Stimulated activated CD8-positive, alpha-beta memory T cell treated with anti-CD3 and anti-CD28 coated beads, Interleukin-4, amount 100 ng/mL, for 24 hours (primary cell): ENCODE results near the gene CPNE1.
A peak's percentile ranks its signal among the peaks of the same experiment; 100 is the strongest.

Source experiments
- DNase-seq: peaks from one replicate; pipeline ENCODE4 v3.0.0-alpha.2; 2020; ENCODE audit warnings: low read depth

Gene CPNE1

DNA sequence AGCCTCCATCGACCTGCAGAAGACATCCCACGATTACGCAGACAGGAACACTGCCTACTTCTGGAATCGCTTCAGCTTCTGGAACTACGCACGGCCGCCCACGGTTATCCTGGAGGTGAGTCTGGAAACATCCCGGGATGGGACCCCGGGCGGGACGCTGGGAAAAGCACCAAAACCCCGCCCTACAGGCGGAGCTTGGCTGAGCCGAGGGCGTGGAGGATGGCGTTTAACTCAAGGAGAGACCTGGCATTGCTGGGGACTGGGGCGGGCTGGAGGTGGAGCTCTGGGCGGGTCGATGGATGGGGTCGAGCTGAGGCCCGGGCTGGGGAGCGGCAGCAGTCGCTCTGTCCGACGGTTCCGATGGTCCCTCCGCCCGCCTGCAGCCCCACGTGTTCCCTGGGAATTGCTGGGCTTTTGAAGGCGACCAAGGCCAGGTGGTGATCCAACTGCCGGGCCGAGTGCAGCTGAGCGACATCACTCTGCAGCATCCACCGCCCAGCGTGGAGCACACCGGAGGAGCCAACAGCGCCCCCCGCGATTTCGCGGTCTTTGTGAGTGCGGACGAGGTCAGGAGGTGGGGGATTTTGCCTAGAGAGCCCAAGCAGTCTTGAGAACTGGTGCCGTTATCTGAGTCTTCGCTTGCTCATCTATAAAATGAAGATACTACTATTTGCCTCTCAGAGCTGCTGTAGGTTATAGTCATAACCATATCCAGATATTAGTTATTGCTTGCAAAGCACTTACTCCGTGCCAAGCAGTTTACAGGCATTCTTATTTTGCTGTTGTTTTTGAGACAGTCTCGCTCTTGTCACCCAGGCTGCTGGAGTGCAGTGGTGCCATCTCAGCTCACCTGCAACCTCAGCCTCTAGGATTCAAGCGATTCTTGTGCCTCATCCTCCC, 45.3 kb downstream of the CPNE1 start:
- DNase-seq: peak; percentile 67

DNA sequence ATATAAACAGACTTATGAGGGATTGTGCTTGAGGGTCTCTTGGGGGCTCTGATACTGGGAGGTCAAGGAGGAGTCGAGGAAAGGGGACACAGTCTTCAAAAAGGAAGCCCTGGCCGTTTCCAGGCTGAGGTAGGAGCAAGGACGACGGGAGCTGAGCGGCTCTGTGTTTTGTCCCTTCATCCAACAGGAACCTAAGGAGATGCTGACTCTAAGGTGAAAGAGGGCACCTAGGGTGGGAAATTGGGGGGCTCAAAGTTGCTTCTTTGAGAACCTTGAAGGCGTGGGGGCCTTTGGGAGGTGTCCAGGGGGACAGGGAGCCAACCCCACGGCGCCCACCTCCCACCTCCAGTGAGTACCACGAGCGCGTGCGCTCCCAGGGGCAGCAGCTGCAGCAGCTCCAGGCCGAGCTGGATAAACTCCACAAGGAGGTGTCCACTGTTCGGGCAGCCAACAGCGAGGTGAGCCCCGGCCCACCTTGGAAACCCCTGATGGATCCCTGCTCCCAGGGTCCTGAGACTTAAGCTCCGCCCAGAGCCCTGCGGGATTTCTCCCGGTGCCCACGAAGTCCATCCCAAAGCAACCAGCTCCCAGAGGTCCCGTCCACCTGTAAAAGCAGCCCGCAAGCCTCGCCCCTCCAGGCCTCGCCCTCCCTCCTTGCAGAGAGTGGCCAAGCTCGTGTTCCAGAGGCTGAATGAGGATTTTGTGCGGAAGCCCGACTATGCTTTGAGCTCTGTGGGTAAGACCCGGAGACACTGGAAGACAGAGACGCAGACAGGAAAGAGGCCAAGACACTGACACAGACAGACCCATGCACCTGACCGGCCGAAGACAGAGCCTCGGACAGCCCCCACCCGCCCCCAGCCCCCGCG, 46.2 kb downstream of the CPNE1 start:
- DNase-seq: no peak

DNA sequence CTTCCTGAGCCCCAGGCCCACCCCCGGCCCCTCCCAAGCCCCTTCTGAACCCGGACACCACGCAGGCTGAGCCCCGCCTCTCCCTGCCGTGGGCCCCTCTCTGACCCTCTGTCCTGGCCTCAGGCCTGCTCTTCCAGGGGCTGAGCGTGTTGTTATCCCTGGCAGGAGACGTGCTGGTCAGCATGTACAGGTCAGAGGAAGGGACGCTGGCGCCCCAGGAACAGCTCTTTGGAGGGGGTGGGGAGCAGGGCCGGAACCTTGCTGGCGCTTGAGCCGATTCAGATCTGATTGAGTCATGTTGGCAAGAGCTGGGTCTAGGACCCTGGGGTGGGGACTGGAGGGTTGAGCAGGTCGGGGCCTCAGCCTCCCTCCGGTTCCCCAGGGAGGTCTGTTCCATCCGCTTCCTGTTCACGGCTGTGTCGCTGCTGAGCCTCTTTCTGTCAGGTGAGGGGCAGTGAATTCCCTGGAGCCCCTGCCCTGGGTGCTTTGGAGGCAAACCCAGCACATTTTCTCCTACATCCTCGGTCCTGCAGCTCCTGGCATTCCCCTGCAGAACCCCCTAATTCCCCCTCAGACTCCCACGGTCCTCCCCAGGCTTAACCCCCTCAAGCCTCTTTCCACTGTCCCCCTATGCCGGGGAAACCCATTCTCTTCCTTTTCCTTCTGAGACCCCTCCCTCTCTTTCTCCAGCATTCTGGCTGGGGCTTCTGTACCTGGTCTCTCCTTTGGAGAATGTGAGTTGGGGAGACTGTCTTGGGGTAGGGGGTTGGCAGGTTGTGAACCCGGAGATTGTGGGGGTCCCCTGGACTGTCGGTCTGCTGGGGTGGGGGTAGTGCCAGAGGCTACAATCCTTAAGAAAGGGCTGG, 47.1 kb downstream of the CPNE1 start:
- no peak for DNase-seq

DNA sequence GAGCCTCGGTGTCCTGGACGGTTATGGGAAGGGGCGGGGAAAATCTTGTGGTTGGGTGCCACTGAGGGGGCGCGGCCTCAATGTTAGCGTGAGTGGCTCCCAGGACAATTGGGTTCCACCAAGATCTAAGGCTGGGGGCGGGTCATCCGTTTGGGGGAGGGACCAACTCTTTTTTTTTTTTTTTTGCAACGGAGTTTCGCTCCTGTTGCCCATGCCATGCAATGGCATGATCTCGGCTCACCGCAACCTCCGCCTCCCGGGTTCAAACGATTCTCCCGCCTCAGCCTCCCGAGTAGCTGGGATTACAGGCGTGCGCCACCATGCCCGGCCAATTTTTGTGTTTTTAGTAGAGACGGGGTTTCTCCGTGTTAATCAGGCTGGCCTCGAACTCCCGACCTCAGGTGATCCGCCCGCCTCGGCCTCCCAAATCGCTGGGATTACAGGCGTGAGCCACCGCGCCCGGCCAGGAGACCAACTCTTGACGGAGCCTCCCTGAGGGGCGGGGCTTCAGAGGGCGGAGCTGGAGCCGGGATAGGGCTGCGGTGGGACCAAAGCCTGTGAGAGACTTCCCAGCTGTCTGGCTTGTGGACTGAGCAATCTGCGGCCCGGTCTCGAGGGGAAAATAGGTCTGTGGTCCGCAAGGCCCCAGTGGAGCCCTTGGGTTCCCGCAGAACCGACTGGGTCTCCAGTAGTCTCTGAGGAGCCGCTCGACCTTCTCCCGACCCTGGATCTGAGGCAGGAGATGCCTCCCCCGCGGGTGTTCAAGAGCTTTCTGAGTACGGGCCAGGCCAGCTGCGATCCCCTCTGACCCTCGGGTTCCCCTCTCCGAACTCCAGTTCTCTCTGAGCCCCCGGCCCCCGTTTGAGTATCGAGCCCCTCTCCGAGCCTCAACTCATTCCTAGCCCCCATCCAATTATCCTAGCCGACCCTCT, 48.0 kb downstream of the CPNE1 start:
- DNase-seq: no peak

DNA sequence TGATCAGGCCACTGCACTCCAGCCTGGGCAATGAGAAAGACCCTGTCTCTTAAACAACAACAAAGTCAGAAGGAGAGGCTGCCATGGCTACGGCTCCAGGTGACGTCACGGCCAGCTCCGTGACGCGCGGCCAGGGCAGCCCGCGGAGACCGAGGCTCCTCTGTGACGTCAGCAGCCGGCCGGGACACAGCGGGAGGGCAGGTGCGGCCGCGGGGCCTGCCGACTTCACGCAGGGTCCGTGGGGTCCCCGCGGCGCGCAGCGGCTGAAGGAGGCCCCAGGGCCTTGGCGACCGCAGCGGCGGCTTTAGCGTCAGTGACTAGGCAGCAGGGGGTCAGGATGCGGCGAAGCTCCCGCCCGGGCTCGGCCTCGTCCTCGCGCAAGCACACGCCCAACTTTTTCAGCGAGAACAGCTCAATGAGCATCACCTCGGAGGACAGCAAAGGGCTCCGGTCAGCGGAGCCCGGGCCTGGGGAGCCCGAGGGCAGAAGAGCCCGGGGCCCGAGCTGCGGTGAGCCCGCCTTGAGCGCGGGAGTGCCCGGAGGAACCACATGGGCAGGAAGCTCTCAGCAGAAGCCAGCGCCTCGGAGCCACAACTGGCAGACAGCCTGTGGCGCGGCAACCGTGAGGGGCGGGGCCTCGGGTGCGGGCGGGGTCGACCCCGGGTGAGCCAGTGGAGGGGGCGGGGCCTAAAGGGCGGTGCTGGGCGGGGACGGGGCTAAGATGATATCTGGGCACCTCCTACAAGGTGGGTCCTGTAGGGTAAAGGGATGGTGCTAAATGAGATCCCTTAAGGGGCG, 48.8 kb downstream of the CPNE1 start, which contains the start of gene SPAG4:
SPAG4 (plus strand) TSS at position 163 of the 798 bp plus-strand sequence; CDS start at position 338, 175 bp downstream.
- peak; percentile 100 for DNase-seq

DNA sequence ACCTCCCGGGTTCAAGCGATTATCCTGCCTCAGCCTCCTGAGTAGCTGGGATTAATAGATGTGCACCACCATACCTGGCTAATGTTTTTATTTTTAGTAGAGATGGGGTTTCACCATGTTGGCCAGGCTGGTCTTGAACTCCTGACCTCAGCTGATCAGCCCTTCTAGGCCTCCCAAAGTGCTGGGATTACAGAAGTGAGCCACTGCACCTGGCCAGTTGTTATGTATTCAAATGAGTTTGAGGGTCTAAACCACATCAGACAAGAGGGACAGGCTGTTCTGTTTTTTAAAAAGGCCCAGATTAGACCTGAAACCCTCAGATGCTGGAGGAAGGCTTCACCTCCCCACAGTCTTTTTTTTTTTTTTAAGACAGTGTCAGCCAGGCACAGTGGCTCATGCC, 53.2 kb downstream of the CPNE1 start:
- DNase-seq: no peak

DNA sequence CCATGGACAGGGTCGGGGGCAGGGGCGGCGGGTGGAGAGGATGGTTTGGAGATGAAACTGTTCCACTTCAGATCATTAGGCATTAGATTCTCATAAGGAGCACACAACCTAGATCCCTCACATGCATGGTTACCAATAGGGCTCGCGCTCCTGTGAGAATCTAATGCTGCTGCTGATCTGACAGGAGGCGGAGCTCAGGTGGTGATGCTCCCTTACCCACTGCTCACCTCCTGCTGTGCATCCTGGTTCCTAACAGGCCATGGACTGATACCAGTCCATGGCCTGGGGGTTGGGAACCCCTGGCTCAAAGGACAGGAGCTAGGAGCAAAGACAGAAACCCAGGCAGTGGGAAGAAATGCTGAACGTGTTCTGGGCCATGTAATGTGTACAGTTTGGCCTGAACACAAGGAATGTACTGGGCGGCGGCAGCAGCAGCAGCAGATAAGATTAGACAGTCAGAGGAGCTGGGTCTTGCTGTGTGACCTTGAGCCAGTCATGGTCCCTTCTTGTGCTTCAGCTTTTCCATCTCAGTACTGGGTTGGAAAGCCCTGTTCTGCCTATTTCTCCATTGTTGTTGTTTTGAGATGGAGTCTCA, 53.8 kb downstream of the CPNE1 start:
- DNase-seq: no peak

DNA sequence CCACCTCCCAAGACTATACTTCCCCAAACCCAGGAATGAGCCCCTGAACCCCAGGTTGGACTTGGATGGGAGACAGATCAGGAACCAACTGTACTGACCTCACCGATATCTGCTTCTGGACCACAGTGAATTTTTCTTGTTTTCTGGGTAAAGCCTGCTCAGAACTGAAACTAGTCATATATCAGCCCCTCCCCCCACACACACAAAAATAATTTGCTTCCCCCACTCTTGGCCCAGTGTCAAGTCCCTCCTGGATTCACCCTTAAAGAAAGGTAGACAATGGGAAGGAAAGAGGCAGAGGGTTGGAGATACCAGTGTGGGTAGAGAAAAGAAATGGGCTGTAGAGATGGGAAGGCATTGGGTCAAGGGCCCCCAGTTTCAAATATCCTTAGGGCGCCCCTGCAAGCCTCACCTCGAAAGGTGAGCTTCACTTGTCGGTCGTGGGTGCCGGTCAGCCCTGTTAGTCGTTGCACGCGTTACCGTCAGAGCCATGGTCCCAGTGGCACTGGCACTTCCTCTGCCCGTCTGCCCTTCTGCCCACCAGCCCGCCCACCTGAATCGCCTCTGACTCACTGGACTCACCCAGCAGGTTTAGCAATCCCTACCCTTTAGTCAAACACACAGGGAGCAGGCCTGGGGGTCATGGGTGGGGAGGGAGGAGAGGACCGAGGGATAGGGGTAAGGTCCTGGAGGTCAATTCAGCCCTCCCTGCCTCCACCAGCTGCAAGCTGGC, 57.5 kb downstream of the CPNE1 start:
- no peak for DNase-seq

DNA sequence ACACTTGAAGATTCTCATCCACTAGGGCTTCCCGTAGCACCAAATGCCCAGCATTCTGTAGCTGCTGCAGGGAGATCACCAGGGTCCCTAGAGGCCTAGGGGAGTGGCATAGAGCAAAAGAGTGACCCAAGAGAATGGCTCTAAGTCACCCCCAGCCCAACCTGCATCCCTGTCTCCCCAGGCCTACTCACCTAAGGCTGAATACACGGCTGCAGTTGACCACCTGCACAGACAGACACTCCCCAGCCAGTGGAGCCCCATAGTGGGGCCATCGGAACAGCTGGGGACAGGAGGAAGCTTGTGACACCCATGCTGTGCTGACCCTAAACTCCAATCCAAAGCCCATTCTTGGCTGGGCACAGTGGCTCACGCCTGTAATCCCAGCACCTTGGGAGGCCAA, 58.6 kb downstream of the CPNE1 start:
- no peak for DNase-seq

DNA sequence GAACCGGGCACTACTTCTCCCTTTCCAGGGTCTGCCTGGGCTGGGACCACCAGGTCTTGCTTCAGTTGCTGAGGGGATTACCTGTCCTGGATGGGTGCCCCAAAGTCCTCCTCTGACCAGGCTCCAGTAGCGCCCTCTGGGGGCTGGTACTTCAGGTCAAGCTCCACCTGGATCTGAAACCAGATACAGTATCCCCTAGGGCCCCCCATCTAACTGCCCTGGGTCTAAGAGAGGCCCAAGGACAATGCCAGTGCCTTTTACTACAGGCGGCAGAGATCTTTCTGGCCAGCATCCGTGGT, 60.3 kb downstream of the CPNE1 start:
- DNase-seq: no peak

DNA sequence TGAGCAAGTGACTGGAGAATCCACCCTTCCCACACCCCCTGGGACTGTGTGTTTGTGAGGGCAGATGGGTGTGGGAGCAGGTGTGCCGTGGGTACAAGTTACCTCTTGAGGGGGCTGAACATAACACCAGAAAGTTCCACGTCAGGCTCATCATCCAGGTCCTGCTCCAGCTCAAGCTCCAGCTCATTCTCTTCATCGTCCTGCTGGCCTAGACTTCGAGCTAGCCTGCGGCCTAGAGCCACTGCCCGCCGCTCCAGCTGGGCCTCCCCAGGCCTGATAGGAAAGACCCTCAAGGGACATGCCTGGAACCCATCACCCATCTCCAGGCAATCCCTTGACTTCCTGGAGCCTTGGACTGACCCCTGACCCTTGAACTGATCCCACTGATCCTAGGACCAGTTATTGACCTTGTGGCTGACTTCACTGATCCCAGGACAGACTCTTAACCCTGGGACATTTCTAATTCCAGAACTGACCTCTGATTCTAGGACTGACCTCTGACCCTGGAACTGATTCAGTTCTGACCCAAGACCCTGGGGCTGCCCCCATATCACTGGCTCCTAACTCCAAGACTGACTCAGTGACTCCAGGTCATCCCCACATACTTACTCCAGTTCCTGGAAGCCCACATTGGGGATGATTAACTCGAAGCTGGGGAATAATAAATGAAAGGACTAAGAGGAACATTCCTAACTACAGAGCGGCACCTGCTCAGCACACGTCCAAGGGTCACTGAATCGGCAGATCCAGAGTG, 60.8 kb downstream of the CPNE1 start:
- DNase-seq: no peak

DNA sequence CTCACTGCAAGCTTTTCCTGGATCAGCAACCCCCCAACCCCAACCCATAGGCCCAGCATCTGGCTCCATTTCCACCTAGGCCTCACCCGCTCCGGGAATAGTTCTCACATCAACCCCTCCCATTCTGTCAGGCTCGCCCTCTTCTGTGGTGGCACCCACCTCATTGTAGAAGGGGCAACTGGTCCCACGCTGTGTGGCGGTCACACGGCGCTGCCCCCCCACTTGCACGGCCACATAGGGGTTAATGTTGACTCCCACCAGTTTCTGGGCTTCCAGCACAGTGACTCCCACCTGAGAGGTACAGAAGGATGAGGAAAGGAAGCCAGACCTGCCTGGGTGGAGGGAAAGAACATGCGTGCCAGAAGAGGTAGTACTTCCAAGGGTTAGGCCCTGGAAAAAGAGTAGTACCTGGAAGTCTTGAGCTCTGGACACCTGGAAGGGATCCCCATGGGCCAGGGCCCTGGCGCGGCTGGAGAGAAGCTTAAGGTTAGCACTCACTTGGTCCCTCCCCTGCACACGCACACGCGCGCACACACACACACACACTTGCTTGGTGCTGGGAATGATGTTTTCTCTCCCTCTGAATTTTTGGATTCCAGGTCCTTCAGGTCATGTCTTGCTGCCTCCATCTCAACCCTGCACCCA, 61.7 kb downstream of the CPNE1 start:
- no peak for DNase-seq

DNA sequence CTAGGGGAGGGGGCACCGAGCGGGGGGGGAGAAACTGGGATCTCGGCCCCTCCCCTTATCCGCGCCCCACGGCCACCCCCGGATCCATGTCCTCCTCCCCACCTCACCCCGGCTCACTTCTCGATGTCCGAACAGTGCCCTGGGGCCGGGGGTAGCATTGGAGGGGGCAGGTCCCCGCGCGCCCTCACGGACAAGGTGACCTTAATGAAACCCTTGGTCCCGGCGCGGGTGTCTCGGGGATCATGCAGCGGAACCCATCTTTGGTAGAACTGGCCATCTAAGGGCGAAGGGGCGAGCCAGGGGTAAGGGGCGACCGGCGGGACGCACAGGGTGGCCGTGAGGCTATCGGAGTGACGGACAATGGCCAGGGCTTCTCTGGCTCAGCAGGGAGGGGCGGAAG, 62.7 kb downstream of the CPNE1 start:
- no peak for DNase-seq

DNA sequence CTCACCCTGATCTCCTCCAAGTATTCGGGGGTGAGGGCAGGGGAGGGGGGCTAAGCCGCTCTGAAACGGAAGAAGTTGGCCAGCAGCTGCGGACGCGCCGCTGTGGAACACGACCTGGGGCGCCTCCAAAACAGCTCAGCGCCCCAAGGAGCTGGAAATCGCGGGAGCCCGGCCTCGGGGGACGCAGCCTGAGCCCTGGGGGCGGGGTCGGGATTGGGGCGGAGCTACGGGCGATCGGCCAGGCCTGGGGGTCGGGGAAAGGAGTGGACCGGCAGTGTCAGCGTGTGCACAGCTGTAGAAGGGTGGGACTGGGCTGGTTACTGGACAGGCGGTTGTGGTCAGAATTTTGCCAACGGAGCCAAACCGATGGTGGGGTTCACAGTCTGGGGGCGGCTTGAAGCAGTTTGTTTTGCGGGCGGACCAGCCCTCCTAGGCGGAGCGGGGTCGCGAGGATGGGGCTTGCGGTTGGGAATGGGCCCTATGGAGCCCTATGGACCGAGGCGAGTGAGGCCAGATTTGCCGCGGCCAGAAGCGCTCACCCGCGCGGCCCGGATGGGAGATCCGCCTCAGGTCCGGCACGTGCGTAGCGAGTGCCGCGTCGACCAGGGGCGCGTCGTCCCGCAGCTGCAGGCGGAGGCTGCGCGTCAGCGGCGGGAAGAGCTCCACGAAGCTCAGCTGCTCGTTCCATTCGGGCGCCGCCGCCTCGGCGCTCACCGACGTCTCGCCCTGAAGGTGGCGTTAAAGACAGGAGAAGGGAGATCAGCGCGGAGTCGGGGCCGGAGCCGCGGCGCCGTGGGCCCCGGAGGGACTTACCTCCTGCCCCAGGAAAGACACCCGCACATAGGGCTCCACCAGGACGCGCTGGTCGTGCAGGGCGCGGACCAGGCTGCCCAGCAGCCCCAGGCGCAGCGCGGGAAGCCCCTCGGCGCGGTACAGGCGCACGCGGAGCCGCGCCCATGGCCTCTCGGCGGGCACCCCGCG, 63.4 kb downstream of the CPNE1 start:
- DNase-seq: peak; percentile 62

DNA sequence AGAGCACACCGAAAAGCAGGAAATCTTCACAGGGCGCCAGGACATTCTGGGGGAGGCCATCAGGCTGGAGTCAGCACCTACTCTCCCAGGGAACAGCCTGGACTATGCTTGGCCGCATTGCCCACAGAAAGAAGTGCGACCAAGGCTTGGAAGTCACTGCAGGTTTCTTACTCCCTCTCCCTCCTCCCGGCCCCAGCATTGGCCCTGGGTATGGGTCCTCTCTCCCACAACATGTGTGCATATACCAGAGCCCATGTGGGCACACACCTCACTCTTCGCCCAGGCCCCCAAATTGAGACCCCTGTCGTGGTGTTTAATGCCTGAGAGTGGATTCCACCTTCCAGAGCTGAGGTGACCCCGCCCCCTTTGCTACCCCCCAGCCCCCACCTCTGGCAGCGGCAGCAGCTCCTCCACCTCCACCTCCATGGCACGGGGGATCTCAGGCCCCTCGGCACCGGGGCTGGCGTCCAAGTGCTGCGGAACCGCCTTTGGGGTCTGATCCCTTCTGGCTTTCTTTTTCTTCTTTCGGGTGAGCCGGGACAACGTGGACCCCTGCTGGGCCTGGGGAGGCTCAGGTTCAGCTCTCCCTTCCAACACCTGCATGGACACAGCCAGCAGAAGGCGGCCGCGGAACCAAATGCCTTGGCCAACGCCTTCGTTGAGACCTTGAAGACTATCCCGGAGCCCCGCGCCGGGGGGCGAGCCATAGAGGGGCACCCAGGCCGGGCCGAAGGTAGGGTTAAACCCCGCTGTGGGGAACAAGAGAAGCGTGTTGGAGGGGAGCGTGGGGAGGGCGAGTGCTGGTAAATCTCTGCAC, 64.3 kb downstream of the CPNE1 start:
- DNase-seq: no peak

DNA sequence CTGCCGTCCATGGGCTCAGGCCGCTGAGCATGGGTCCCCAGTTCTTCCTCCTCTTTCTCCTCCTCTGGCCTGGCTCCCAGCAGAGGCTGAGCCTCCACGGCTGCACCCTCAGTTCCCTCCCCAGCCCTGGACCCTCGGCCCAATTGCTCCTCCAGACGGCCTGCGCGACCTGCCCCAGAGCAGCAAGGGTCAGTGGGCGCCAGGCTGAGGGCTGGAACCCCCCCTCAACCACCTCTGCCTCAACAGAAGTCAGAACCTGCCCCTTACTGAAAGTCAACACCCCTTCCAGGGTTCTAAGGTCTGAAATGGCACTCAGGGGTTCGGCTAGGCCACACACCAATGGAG, 65.0 kb downstream of the CPNE1 start:
- no peak for DNase-seq
